GM21723 (cell line): ENCODE data around the gene KRTAP13-3.

ENCODE experiments used
- ATAC-seq: cut with Tn5 transposase; IDR thresholded peaks from one replicate; pipeline ENCODE4 v1.9.1; 2021; ENCODE audit warnings: mild to moderate bottlenecking, moderate library complexity; ENCODE audit not compliant: unreplicated experiment

The KRTAP13-3 gene, protein sequence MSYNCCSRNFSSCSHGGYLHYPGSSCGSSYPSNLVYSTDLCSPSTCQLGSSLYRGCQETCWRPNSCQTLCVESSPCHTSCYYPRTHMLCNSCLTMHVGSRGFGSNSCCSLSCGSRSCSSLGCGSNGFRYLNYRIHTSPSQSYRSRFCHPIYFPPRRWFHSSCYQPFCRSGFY

DNA sequence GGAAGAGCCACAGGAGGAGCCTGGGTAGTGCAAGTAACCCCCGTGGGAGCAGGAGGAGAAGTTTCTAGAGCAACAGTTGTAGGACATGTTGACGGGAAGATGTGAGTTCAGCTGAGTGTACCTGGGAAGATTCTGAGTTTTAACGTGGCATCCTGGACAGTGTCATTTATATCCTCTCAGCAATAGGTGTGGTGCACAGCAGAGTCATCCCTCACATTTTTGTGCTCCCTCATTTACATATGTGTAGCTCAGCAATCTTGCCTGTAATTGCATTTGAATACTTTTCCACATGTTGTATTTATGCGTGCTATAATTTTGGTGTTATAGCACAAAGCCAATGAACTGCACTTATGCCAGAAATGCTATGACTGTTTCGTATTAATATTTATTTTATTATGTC is at the start of gene KRTAP13-3:
KRTAP13-3 (minus strand) TSS at position 101 of the 400 bp plus-strand sequence; CDS start at position 87, 14 bp downstream.
- ATAC-seq, result no peak

DNA sequence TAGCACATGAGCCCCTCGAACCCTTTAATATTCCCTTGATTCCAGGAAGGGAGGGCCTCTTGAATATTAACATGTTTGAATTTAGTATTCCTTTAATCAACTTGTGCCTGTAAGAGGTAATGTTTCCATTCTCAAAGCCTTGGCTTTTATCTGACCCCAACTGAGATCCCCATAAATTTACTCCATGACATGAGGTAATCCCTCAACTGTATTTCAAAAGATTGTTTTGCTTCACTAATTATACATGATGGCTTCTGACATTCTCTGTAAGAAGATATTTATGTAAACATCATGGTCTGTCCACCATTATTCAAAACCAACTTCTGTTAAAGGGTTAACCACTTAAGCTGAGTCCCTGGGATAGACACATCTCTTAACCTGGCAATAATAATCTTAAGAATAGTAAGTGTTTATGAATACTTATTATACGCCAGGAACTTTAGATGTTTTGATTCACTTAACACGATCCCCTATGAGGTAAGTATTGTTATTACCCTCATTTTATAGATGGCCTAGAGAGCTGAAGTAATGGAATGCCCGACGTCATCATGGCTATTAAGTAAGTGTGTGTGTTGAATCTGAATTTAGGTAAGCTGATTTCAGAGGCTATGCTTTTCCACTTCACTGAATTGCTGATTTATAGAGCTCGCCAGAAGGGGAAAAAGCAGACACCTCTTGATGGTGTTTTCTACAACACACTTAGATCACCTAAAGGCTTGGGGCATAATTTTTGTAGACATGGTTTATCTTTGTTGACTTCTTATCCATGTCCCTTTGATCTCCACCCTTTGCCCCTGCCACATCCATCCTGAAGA is 43.4 kb upstream of the KRTAP13-3 start:
- no peak for ATAC-seq

DNA sequence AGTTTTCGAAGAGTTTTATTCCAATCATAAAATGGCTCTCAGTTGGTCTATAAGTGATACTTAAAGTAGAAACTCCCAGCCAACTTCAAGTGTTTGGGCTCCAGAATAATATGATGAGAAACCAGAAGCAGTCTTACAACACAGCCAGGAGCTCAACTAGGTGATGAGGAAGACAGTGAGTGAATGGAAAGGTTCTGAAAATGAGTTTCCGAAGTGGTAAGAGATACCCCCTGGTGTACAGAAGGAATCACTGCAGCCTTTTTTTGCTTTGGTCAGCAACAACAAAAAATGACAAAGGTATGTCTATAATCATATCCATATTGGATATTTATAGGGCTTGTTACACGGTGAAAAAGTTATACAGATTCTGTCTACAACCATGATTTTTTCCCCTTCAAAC is 38.0 kb upstream of the KRTAP13-3 start:
- ATAC-seq, result no peak

DNA sequence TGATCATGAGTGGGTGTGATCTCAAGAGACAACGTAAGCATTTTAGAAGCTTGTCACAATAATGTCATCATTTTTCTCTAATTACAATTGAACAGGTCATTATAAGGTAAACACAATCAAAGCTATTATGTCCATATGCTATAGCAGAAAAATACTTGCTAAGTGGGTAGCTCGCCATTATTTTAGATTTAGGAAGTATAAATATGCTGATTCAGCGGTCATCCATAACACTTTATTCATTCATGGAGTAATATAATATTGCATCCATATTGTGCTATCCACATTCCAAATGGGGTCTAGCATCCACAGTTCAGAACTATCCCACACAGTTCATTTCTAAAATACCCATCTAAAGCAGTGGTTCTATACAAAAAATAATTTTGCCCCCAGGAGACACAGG is 22.8 kb upstream of the KRTAP13-3 start:
- no peak for ATAC-seq

DNA sequence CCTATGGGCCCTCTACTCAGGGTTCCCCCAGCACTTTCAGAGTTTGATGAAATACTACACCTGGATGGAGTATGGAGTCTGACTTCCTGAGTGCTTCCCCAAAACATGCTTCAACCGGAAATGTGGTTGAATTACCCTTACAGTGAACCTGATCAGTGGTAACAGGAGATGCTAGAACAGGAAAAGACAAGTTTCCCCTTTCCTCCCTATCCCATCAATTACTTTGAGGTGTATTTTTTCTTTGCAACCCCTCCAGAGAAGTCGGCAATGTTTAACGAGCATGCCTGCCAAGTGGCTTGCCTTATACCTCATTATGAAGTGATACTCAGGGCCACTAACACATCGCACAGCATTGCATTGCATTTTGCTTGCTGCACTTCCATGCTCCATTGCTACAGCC is 21.3 kb upstream of the KRTAP13-3 start:
- no peak for ATAC-seq

DNA sequence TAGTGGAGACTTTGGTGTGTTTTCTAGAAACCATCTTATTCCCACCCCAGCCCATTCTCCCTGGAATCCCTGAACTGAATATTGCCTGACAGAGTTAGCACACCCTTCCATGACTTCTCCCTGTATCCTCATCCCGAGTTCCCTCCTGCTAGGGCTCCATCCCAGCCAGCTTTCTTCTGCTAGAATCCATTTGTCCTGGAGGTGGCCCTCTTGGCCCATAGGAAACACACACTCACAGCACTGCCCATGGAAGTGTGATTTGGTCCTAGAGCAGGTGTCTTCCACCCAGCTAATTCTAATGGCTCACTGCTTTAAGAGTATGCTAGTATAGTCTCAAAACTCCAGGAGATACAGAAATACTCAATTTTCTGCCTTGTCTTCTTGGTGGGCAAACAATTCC is 18.5 kb upstream of the KRTAP13-3 start:
- ATAC-seq, result no peak

DNA sequence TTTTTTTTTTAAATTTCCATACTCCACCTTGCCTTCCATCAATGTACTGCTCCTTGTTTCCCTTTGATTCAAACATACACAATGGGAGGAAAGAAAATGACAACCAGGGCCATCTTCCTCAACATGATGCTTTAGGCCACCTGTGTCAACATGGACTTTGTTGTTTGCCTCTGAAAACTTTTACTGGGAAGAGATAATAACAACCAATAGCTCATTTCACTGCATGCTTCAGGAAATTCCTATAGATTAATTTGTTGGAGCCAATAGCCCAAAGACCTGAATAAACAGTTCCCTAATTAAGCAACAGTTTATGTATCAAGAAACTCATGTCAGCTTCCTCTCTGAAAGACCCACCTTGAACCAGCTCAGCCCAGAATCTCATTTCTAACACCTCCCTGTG is 17.5 kb upstream of the KRTAP13-3 start:
- no peak for ATAC-seq

DNA sequence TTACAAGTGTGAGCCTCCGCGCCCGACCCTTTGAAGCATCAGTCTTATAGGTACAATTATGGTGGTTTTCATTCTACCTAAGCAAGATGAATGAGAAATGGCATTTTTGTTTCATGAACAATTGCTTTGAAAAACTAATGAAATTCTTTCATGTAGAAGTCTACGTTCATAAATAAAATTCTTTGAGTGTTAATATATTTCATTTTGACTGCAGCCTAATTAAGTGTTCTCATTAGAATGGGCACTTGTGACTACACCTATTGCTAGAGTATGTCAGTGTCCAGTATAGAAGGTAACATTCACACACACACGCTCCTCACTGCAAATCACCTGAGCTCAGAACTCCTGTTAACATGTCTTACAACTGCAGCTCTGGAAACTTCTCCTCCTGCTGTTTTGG is 14.2 kb upstream of the KRTAP13-3 start, which contains the start of gene KRTAP15-1:
KRTAP15-1 (plus strand) TSS at position 301 of the 400 bp plus-strand sequence; CDS start at position 354, 53 bp downstream.
- no peak for ATAC-seq

DNA sequence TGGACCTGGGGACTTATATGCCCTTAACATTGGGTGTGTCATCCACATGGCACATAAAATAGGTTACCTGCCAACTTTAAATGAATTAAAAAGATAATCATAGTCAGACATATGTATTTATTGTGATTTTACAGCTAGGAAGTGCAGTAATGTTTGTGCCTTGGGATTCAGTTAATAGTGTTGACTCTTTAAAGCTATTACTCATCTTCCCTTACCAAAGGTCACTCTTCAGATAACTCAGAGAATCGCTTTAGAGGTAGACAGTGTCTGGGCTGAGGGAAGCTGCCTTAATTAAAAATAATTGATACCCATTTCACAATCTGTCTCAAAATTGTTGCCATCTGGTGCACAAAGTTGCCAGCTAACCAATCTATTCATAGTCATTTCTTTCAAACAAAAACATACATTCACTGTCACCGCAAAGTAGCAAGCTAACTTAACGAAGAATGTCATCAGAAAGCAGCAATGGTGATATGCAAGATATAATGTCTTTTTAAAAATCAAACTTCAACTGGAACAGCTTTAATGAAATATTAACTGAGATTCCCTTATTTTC is 11.4 kb upstream of the KRTAP13-3 start:
- ATAC-seq, result no peak

DNA sequence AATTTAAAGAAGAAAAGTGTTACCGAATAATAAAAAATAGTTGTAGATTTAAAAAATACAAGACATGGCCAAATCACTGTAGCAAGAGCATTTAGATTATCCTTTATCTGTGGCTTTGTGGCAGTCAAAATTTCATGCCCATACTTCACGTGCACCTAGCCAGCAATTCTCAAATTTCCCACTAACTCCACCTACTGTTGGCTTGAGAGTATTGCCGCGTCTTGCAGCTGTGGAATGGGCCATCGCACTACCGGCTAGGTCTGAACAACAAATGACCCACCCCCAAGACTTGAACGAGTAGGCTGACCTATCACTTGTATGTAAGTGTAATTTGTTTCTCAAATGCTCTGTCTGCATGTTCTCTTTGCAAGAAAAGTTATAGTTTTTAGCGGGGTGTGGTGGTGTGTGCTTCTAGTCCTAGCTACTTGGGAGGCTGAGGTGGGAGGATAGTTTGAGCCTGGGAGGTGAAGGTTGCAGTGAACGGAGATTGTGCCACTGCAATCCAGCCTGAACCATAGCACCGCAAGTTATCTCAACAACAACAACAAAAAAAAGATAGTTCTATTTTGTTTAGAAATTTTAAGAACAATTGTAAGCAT is 8.4 kb upstream of the KRTAP13-3 start:
- ATAC-seq, result no peak

DNA sequence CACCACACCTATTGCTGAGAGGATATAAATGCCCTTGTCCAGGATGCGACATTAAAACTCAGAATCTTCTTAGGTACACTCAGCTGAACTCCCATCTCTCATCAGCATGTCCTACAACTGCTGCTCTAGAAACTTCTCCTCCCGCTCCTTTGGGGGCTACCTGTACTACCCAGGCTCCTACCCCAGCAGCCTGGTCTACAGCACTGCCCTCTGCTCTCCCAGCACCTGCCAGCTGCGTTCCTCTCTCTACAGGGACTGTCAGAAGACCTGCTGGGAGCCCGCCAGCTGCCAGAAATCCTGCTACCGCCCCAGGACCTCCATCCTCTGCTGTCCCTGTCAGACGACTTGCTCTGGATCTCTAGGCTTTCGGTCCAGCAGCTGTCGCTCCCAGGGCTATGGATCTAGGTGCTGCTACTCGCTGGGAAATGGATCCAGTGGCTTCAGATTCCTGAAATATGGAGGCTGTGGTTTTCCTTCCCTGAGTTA is 4.5 kb upstream of the KRTAP13-3 start, which contains the start of gene KRTAP13-4:
KRTAP13-4 (plus strand) TSS at position 51 of the 486 bp plus-strand sequence; CDS start at position 107, 56 bp downstream.
- no peak for ATAC-seq

DNA sequence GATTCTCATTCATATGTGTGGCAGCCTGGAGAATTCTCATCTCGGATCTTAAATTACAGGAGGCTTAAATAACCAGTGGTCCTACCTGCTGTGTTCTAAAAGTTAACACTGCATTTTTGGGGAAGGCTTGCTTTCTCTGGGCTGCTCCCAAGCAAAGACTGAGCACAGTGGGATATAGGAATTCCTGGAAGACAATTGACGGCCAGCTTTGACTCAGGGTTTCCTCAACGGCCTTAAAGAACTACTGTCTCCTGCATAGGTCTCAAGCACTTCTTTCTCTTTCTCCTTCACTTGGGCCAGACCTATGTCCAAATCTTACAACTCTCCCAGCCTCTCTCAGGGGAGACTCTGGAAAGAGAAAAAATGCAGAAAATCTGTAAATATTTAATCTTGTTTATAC is 1.0 kb upstream of the KRTAP13-3 start:
- ATAC-seq, result no peak

DNA sequence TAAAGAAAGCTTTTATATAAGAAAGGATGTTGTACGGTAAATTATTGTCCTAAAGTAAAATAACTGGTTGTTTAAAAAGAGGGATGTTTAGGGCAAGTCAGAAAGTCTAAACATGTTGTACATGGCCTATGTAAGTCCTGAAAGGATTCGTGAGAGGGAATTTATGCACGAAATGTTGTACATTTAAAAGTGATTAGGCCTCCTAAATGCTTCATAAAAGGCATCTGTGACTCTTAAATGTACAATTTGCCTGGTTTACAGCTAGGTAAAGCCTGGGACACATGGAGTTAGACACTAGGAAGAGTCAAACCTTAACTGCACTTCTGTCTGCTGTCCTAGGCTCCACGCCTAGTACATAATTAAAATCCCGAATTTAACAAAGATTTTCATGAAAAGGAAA is 9.7 kb downstream of the KRTAP13-3 start:
- ATAC-seq, result no peak

DNA sequence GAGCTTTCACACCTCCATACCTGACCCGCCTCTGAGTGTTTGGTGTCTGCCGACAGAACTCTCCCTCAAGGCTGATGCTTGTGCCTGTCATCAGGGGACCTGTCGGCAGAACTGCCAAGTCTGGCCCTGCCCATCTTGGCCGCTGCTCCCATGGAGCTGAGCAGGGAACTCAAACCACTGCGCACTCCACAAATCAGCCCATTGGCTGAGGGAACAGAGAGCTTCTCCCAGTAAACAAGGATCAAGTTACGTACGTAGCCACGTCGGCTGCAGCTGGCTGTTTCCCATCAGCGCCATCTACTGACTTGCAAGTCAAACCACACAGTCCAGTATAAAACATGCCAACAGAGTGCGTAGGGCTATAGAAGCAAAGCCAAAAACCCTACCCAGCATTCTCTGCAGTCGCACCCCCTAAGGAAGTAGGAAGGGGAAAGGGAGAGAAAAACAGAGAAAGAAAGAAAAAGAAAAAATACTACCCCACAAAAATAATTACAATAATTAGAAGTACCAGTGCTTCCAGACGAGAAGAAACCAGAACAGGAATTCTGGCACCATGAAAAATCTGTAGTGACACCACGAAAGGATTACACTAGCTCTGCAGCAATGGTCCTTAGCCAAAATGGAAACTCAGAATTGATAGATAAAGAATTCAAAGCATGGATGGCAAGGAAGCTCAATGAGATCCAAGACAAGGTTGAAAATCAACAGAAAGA is 16.8 kb downstream of the KRTAP13-3 start:
- ATAC-seq, result no peak

DNA sequence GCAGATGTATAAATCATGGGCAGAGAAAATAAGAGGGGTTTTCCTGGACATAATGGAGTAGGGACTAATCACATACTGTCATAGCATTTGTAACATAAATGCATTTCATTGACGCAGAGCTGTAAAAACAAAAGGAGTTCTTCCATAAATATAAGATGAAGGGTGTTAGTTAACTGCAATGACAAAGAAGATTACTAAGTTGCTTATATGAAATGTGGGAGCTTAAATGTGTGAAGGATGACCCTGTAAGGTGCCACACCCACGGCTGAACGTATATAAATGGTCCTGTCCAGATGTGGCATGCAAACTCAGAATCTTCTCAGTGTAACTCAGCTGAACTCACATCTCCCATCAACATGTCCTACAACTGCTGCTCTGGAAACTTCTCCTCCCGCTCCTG is 30.0 kb downstream of the KRTAP13-3 start, which contains the start of gene KRTAP13-1:
KRTAP13-1 (plus strand) TSS at position 301 of the 400 bp plus-strand sequence; CDS start at position 357, 56 bp downstream.
- ATAC-seq, result no peak

DNA sequence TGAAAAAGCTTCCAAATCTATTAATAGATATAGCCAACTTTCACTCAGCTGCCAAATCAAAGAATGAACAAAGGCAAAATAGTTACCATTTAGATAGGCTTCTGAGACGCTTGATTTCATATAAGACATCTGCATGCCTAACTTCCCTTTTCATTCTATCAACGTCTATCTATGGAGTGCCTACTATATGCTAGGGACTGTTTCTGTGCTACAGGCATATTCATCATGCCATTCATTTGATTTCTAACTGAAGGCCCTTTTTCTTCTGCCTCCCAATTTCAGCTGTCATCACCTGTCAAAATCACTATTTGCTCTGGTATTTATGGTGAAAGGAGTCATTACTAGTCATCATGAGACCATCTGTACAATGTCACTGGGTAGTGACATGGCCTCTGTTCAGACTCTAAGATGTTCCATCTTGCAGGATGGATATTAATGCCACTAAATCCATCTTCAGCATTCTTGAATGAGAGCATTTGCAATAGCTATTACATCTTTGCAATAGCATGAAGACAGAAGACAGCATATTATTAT is 34.2 kb downstream of the KRTAP13-3 start:
- no peak for ATAC-seq

DNA sequence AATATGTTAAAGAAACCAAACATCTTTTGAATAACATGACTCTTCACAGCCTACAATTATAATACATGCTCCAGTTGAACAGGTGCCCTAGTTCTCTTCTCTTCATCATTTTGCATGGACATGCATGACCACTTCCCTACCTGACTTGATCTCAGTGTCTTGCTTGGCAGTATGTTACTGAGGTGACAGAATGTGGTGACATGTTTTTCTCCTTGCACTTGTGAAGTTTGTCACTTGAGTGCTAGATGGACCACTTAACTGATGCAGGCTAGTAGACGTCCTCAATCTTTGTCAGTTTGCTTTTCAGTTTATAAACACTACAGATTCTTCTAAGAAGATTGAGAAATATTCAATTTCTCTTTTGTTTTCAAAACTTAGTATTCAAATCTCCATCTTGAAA is 43.5 kb downstream of the KRTAP13-3 start:
- ATAC-seq, result no peak
